ENCODE data around the gene RAPGEF5.

GRCh38 chr7:22286436-22286835 lies 70.5 kb downstream of the RAPGEF5 start:
- no peak for TF ChIP-seq EZH2 (IDR thresholded peaks at IDR 0.05; ENCODE audit: insufficient read depth, poor library complexity, severe bottlenecking)
- no peak for TF ChIP-seq EZH2phosphoT487 (IDR thresholded peaks at IDR 0.05; ENCODE audit: insufficient read depth, low read depth)
